Progenitor cell of endocrine pancreas (in vitro differentiated cells): ENCODE data around the gene NRXN3. TPM values are rescaled to one million over a fixed set of nuclear protein-coding genes. Genes with fewer than 3 reads are reported as not detected.
A peak's percentile ranks its signal among the peaks of the same experiment; 100 is the strongest.

Source experiments
- DNase-seq: peaks from one replicate; pipeline ENCODE4 v3.0.0; 2021; ENCODE audit warnings: low spot score; ENCODE audit not compliant: unreplicated experiment
- H3K27ac Mint-ChIP-seq: 2 replicates; pipeline ENCODE4 v1.8.0; 2021; ENCODE audit warnings: mild to moderate bottlenecking, moderate library complexity, mixed read lengths
- H3K27me3 Mint-ChIP-seq: 2 replicates; pipeline ENCODE4 v1.8.0; 2021; ENCODE audit warnings: mixed read lengths
- H3K36me3 Mint-ChIP-seq: 2 replicates; pipeline ENCODE4 v1.8.0; 2022; ENCODE audit warnings: mixed read lengths; ENCODE audit not compliant: insufficient read depth
- H3K4me1 Mint-ChIP-seq: 2 replicates; pipeline ENCODE4 v1.8.0; 2021; ENCODE audit warnings: low read depth, mixed read lengths
- H3K4me3 Mint-ChIP-seq: 2 replicates; pipeline ENCODE4 v1.8.0; 2021; ENCODE audit warnings: low read depth, mild to moderate bottlenecking, moderate library complexity, mixed read lengths
- H3K9me3 Mint-ChIP-seq: 2 replicates; pipeline ENCODE4 v1.8.0; 2021; ENCODE audit warnings: low read depth, mixed read lengths
- CTCF ChIP-seq: fragments of 200-600 bp; sonication (generic); IDR thresholded peaks from one replicate; pipeline ENCODE4 v1.5.0; 2021; ENCODE audit warnings: antibody characterized with exemption, mild to moderate bottlenecking; ENCODE audit not compliant: unreplicated experiment
- total RNA-seq: library from RNA; stranded (reverse); gene quantifications from 2 replicates; pipeline ENCODE4 v1.2.1, GENCODE V29; 2021

The NRXN3 gene
- total RNA-seq, 1 donor from 2014 or later, result 22.1 TPM

GRCh38 chr14:78448164-78449094, 278.3 kb downstream of the NRXN3 start:
- H3K36me3 Mint-ChIP-seq, result no peaks in the 10 kb centered on the region
- peak; percentile 75 for TF ChIP-seq CTCF
- DNase-seq, result peak; percentile 60
- H3K27ac Mint-ChIP-seq, result no peak overlapping the region
- no peaks in the 10 kb centered on the region for H3K9me3 Mint-ChIP-seq
- H3K4me3 Mint-ChIP-seq, result no peak overlapping the region
- no peaks in the 10 kb centered on the region for H3K4me1 Mint-ChIP-seq
- H3K27me3 Mint-ChIP-seq, result peaks cover 10% of the 10 kb centered on the region

- no peaks in the 10 kb centered on the region for H3K4me1 Mint-ChIP-seq
Measured at GRCh38 chr14:78450669-78451318, 280.6 kb downstream of the NRXN3 start.

GRCh38 chr14:78451319-78451695, 281.1 kb downstream of the NRXN3 start:
- TF ChIP-seq CTCF, result no peak
- no peaks in the 10 kb centered on the region for H3K4me1 Mint-ChIP-seq
- no peaks in the 10 kb centered on the region for H3K36me3 Mint-ChIP-seq
- H3K27me3 Mint-ChIP-seq, result peaks cover 15% of the 10 kb centered on the region
- no peaks in the 10 kb centered on the region for H3K9me3 Mint-ChIP-seq
- no peak overlapping the region for H3K4me3 Mint-ChIP-seq
- no peak for DNase-seq
- no peak overlapping the region for H3K27ac Mint-ChIP-seq

More at GRCh38 chr14:78450669-78451318, 280.6 kb downstream of the NRXN3 start:
- H3K27me3 Mint-ChIP-seq, result peaks cover 14% of the 10 kb centered on the region
- H3K4me3 Mint-ChIP-seq, result no peak overlapping the region
- no peak overlapping the region for H3K27ac Mint-ChIP-seq
- H3K36me3 Mint-ChIP-seq, result no peaks in the 10 kb centered on the region
- TF ChIP-seq CTCF, result no peak
- no peak for DNase-seq
- no peaks in the 10 kb centered on the region for H3K9me3 Mint-ChIP-seq

- H3K36me3 Mint-ChIP-seq, result no peaks in the 10 kb centered on the region
- H3K4me1 Mint-ChIP-seq, result no peaks in the 10 kb centered on the region
- no peaks in the 10 kb centered on the region for H3K9me3 Mint-ChIP-seq
- no peak for TF ChIP-seq CTCF
- no peak for DNase-seq
- H3K27me3 Mint-ChIP-seq, result peaks cover 37% of the 10 kb centered on the region
- no peak overlapping the region for H3K27ac Mint-ChIP-seq
- H3K4me3 Mint-ChIP-seq, result no peak overlapping the region
Measured at GRCh38 chr14:78455896-78456435, 285.8 kb downstream of the NRXN3 start.

- peaks cover 5% of the 10 kb centered on the region for H3K4me1 Mint-ChIP-seq
- DNase-seq, result no peak
- H3K27me3 Mint-ChIP-seq, result peaks cover 67% of the 10 kb centered on the region
- no peak overlapping the region for H3K27ac Mint-ChIP-seq
- no peak overlapping the region for H3K4me3 Mint-ChIP-seq
- H3K9me3 Mint-ChIP-seq, result peaks cover 4% of the 10 kb centered on the region
- no peak for TF ChIP-seq CTCF
- no peaks in the 10 kb centered on the region for H3K36me3 Mint-ChIP-seq
Measured at GRCh38 chr14:78469947-78470346, 299.8 kb downstream of the NRXN3 start.
